ENCODE measurements around the gene SORBS1.

DNA sequence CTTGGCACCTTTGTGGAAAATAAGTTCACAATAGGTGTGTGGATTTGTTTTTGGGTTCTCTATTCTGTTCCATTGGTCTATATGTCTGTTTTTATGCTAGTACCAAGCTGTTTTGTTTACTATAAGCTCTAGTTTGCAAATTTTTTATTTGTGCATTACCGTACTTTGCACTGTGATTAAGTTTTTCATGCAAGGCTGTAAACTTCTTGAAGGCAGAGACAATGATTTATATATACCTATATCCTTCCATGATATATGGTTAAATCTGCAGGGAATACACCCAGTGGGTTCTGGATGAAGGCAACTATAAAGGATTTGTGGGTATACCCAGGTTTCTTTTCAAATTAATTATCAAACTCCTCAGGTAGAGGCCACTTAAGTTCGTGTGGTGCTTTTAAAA is 178.6 kb downstream of the SORBS1 start:
- TF ChIP-seq RAD21 (IDR thresholded peaks at IDR 0.05; ENCODE audit: low read depth), result no peak
- no peak for TF ChIP-seq CEBPB (IDR thresholded peaks at IDR 0.05)
- no peak for TF ChIP-seq REST (IDR thresholded peaks at IDR 0.05; ENCODE audit: low read depth)
- TF ChIP-seq EP300 (IDR thresholded peaks at IDR 0.05; ENCODE audit: borderline replicate concordance), result no peak
- TF ChIP-seq TEAD4 (IDR thresholded peaks at IDR 0.05), result no peak
- TF ChIP-seq ZBTB7A (IDR thresholded peaks at IDR 0.05; ENCODE audit: low read depth), result no peak
- TF ChIP-seq, protein P1, sequence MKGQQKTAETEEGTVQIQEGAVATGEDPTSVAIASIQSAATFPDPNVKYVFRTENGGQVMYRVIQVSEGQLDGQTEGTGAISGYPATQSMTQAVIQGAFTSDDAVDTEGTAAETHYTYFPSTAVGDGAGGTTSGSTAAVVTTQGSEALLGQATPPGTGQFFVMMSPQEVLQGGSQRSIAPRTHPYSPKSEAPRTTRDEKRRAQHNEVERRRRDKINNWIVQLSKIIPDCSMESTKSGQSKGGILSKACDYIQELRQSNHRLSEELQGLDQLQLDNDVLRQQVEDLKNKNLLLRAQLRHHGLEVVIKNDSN (IDR thresholded peaks at IDR 0.05), result no peak
- TF ChIP-seq YY1 (IDR thresholded peaks at IDR 0.05; ENCODE audit: low read depth), result no peak
- TF ChIP-seq TAF1 (IDR thresholded peaks at IDR 0.05; ENCODE audit: low read depth), result no peak
- no peak for TF ChIP-seq EGR1 (IDR thresholded peaks at IDR 0.05)
- TF ChIP-seq NFIC (IDR thresholded peaks at IDR 0.05), result no peak
- TF ChIP-seq MAX (IDR thresholded peaks at IDR 0.05), result no peak

Data from Ishikawa (cell line).